Activated CD4-positive, alpha-beta T cell treated with anti-CD3 and anti-CD28 coated beads, Interleukin-2, amount 10 ng/mL, durations not matched to agents 7 days and 5 days (primary cell): ENCODE results near the gene RNF19B. TPM values are rescaled to one million over a fixed set of nuclear protein-coding genes. Genes with fewer than 3 reads are reported as not detected.
A peak's percentile ranks its signal among the peaks of the same experiment; 100 is the strongest.

Source experiments
- CTCF ChIA-PET: fragments of 350-600 bp; sonication (Branson Sonifier 250); formaldehyde crosslinking; loops from one replicate; lab custom pipeline; 2021; ENCODE audit warnings: antibody characterized with exemption; lab: Charles Lee
- POLR2A ChIA-PET: fragments of 350-600 bp; sonication (Branson Sonifier 250); formaldehyde crosslinking; loops from one replicate; lab custom pipeline; 2021; ENCODE audit warnings: antibody characterized with exemption; lab: Charles Lee
- DNase-seq: peaks from one replicate; pipeline ENCODE4 v3.0.0-alpha.2; 2020
- H3K27ac Mint-ChIP-seq: one replicate; pipeline ENCODE4 v1.8.0; 2021; ENCODE audit warnings: mild to moderate bottlenecking, moderate library complexity, mixed read lengths
- H3K27me3 Mint-ChIP-seq: one replicate; pipeline ENCODE4 v1.8.0; 2021; ENCODE audit warnings: mixed read lengths
- H3K36me3 Mint-ChIP-seq: one replicate; pipeline ENCODE4 v1.8.0; 2021; ENCODE audit warnings: low read depth, mixed read lengths
- H3K4me1 Mint-ChIP-seq: one replicate; pipeline ENCODE4 v1.8.0; 2021; ENCODE audit warnings: mixed read lengths
- H3K4me3 Mint-ChIP-seq: one replicate; pipeline ENCODE4 v1.8.0; 2021; ENCODE audit warnings: mild to moderate bottlenecking, moderate library complexity, mixed read lengths
- H3K9me3 Mint-ChIP-seq: one replicate; pipeline ENCODE4 v1.8.0; 2021; ENCODE audit warnings: mixed read lengths
- total RNA-seq, 2 experiments: library from RNA; stranded (reverse); gene quantifications; one replicate each; pipeline ENCODE4 v1.2.3, GENCODE V29; 2021

RNF19B gene
- total RNA-seq, 2 experiments from 2014 or later, result 18.4 to 20.1 TPM

- Mint-ChIP-seq H3K36me3 (peaks cover 2% of the 10 kb centered on the region), H3K27me3 (no peaks in the 10 kb centered on the region), H3K4me3 (no peak overlapping the region), H3K4me1 (peaks cover 54% of the 10 kb centered on the region), H3K9me3 (no peaks in the 10 kb centered on the region), H3K27ac (no peak overlapping the region)
- ChIA-PET POLR2A (interaction anchor here (1.1 to 1.6 kb wide), 2 partner anchors 10 to 26 kb away, joined by 3 to 5 read pairs; partner anchors contain the start of gene RNF19B), CTCF (no interaction called here)
- DNase-seq, result no peak
Observed at GRCh38 chr1:32990887-32991286, 26.3 kb upstream of the RNF19B start.

- ChIA-PET CTCF (interaction anchor here (0.6 to 1.5 kb wide), 3 partner anchors 64 to 138 kb away, joined by 3 to 4 read pairs (median 3); no protein-coding TSS in a partner anchor), POLR2A (no interaction called here)
- Mint-ChIP-seq H3K4me1 (peaks cover 69% of the 10 kb centered on the region), H3K36me3 (peaks cover 2% of the 10 kb centered on the region), H3K27ac (peak overlapping the region; percentile 65), H3K4me3 (no peak overlapping the region), H3K27me3 (no peaks in the 10 kb centered on the region), H3K9me3 (no peaks in the 10 kb centered on the region)
- DNase-seq, result peak; percentile 32
Observed at GRCh38 chr1:32989160-32990050, 24.8 kb upstream of the RNF19B start.

GRCh38 chr1:32988665-32989064, 24.1 kb upstream of the RNF19B start:
- no peak overlapping the region for H3K4me3 Mint-ChIP-seq
- peaks cover 2% of the 10 kb centered on the region for H3K36me3 Mint-ChIP-seq
- DNase-seq, result no peak
- peak overlapping the region; percentile 65 for H3K27ac Mint-ChIP-seq
- ChIA-PET CTCF (interaction anchor here (1.3 to 1.5 kb wide), 3 partner anchors 8 to 138 kb away, joined by 3 to 4 read pairs (median 3); no protein-coding TSS in a partner anchor), POLR2A (no interaction called here)
- peaks cover 77% of the 10 kb centered on the region for H3K4me1 Mint-ChIP-seq
- H3K9me3 Mint-ChIP-seq, result no peaks in the 10 kb centered on the region
- no peaks in the 10 kb centered on the region for H3K27me3 Mint-ChIP-seq

- H3K4me1 Mint-ChIP-seq, result peaks cover 81% of the 10 kb centered on the region
Observed at GRCh38 chr1:32985226-32985625, 20.6 kb upstream of the RNF19B start.

GRCh38 chr1:32984455-32985171, 20.0 kb upstream of the RNF19B start:
- no peaks in the 10 kb centered on the region for H3K27me3 Mint-ChIP-seq
- no peaks in the 10 kb centered on the region for H3K9me3 Mint-ChIP-seq
- ChIA-PET POLR2A (no interaction called here), CTCF (interaction anchor here (0.6 to 2.3 kb wide), 9 partner anchors 9 to 1308 kb away, joined by 3 to 10 read pairs (median 5); partner anchors contain the start of gene RNF19B)
- H3K4me3 Mint-ChIP-seq, result no peak overlapping the region
- H3K4me1 Mint-ChIP-seq, result peaks cover 80% of the 10 kb centered on the region
- DNase-seq, result peak; percentile 67
- peak overlapping the region; percentile 72 for H3K27ac Mint-ChIP-seq
- peaks cover 4% of the 10 kb centered on the region for H3K36me3 Mint-ChIP-seq

More at GRCh38 chr1:32985226-32985625, 20.6 kb upstream of the RNF19B start:
- ChIA-PET CTCF (interaction anchor here (1.6 to 2.3 kb wide), 7 partner anchors 9 to 142 kb away, joined by 3 to 10 read pairs (median 7); partner anchors contain the start of gene RNF19B), POLR2A (no interaction called here)
- Mint-ChIP-seq H3K9me3 (no peaks in the 10 kb centered on the region), H3K27me3 (no peaks in the 10 kb centered on the region), H3K27ac (peak overlapping the region; percentile 72), H3K4me3 (no peak overlapping the region), H3K36me3 (peaks cover 4% of the 10 kb centered on the region)
- no peak for DNase-seq

GRCh38 chr1:32984090-32984454, 19.5 kb upstream of the RNF19B start:
- Mint-ChIP-seq H3K27ac (peak overlapping the region; percentile 72), H3K27me3 (no peaks in the 10 kb centered on the region), H3K9me3 (no peaks in the 10 kb centered on the region), H3K4me1 (peaks cover 77% of the 10 kb centered on the region), H3K4me3 (no peak overlapping the region), H3K36me3 (peaks cover 4% of the 10 kb centered on the region)
- POLR2A ChIA-PET, result no interaction called here
- CTCF ChIA-PET, result interaction anchor here (1.2 to 2.3 kb wide), 8 partner anchors 9 to 40 kb away, joined by 3 to 10 read pairs (median 6); partner anchors contain the start of gene RNF19B
- no peak for DNase-seq

- H3K27me3 Mint-ChIP-seq, result no peaks in the 10 kb centered on the region
- DNase-seq, result no peak
- H3K36me3 Mint-ChIP-seq, result peaks cover 4% of the 10 kb centered on the region
- CTCF ChIA-PET, result interaction anchor here (2.0 to 2.3 kb wide), 2 partner anchors 11 to 18 kb away, joined by 8 to 10 read pairs; partner anchors contain the start of gene RNF19B
- H3K4me3 Mint-ChIP-seq, result no peak overlapping the region
- peak overlapping the region; percentile 63 for H3K27ac Mint-ChIP-seq
- peaks cover 67% of the 10 kb centered on the region for H3K4me1 Mint-ChIP-seq
- POLR2A ChIA-PET, result no interaction called here
- H3K9me3 Mint-ChIP-seq, result no peaks in the 10 kb centered on the region
Observed at GRCh38 chr1:32983020-32983419, 18.4 kb upstream of the RNF19B start.

GRCh38 chr1:32981003-32981901, 16.6 kb upstream of the RNF19B start:
- Mint-ChIP-seq H3K4me1 (peaks cover 60% of the 10 kb centered on the region), H3K36me3 (peaks cover 1% of the 10 kb centered on the region), H3K27me3 (no peaks in the 10 kb centered on the region), H3K9me3 (no peaks in the 10 kb centered on the region), H3K4me3 (peak overlapping the region; percentile 53), H3K27ac (peak overlapping the region; percentile 93)
- ChIA-PET CTCF (interaction anchor here (0.6 to 2.6 kb wide), 10 partner anchors 9 to 146 kb away, joined by 3 to 12 read pairs (median 4); no protein-coding TSS in a partner anchor), POLR2A (interaction anchor here (0.8 to 1.4 kb wide), 5 partner anchors 9 to 145 kb away, joined by 3 to 5 read pairs (median 4); partner anchors contain the start of gene RNF19B)
- peak; percentile 73 for DNase-seq

GRCh38 chr1:32980080-32980479, 15.5 kb upstream of the RNF19B start:
- ChIA-PET CTCF (interaction anchor here (0.9 to 2.6 kb wide), 5 partner anchors 13 to 147 kb away, joined by 3 to 12 read pairs (median 4); no protein-coding TSS in a partner anchor), POLR2A (interaction anchor here (1.4 kb wide), 1 partner anchor 12 kb away, joined by 5 read pairs; no protein-coding TSS in a partner anchor)
- Mint-ChIP-seq H3K4me1 (peaks cover 50% of the 10 kb centered on the region), H3K4me3 (no peak overlapping the region), H3K27ac (no peak overlapping the region), H3K27me3 (no peaks in the 10 kb centered on the region), H3K36me3 (peaks cover 1% of the 10 kb centered on the region), H3K9me3 (no peaks in the 10 kb centered on the region)
- no peak for DNase-seq

GRCh38 chr1:32978854-32979253, 14.2 kb upstream of the RNF19B start:
- POLR2A ChIA-PET, result no interaction called here
- Mint-ChIP-seq H3K36me3 (peaks cover 1% of the 10 kb centered on the region), H3K4me1 (peaks cover 38% of the 10 kb centered on the region), H3K9me3 (no peaks in the 10 kb centered on the region), H3K27me3 (no peaks in the 10 kb centered on the region), H3K27ac (no peak overlapping the region), H3K4me3 (no peak overlapping the region)
- DNase-seq, result no peak
- CTCF ChIA-PET, result interaction anchor here (0.7 kb wide), 2 partner anchors 9 to 62 kb away, joined by 3 read pairs; no protein-coding TSS in a partner anchor

GRCh38 chr1:32977546-32978087, 13.0 kb upstream of the RNF19B start:
- H3K4me3 Mint-ChIP-seq, result no peak overlapping the region
- H3K4me1 Mint-ChIP-seq, result peaks cover 28% of the 10 kb centered on the region
- POLR2A ChIA-PET, result interaction anchor here (0.5 kb wide), 1 partner anchor 495 kb away, joined by 3 read pairs; the partner anchor contains the start of gene ZSCAN20
- peak overlapping the region; percentile 3 for H3K27ac Mint-ChIP-seq
- peaks cover 3% of the 10 kb centered on the region for H3K27me3 Mint-ChIP-seq
- DNase-seq, result no peak
- peaks cover 1% of the 10 kb centered on the region for H3K36me3 Mint-ChIP-seq
- H3K9me3 Mint-ChIP-seq, result no peaks in the 10 kb centered on the region
- CTCF ChIA-PET, result interaction anchor here (0.7 to 1.0 kb wide), 2 partner anchors 9 to 122 kb away, joined by 3 read pairs; no protein-coding TSS in a partner anchor
